RWPE2 (cell line): Measurements from ENCODE around the gene SMYD3.

Source experiments
- ATAC-seq: fragments of 200-7000 bp; cut with Tn5 transposase; 3 replicates; pipeline ENCODE4 v1.9.1; 2021; ENCODE audit warnings: low read depth
- DNase-seq: peaks from one replicate; pipeline ENCODE4 v3.0.0-alpha.2; 2020; ENCODE audit warnings: low spot score
- H3K27ac ChIP-seq: fragments of 450-650 bp; 2 replicates; pipeline ENCODE4 v1.5.1; 2017; ENCODE audit warnings: mild to moderate bottlenecking; ENCODE audit not compliant: poor library complexity, severe bottlenecking
- H3K27me3 ChIP-seq: fragments of 250-450 bp; sonication (Bioruptor Pico); 2 replicates; pipeline ENCODE4 v1.5.1; 2021; ENCODE audit warnings: mild to moderate bottlenecking, moderate library complexity; ENCODE audit not compliant: insufficient read depth, poor library complexity, severe bottlenecking
- H3K36me3 ChIP-seq: fragments of 250-450 bp; sonication (Bioruptor Pico); 2 replicates; pipeline ENCODE4 v1.5.1; 2020; ENCODE audit warnings: low read depth, mild to moderate bottlenecking, moderate library complexity
- H3K4me1 ChIP-seq: fragments of 250-450 bp; sonication (Bioruptor Pico); 2 replicates; pipeline ENCODE4 v1.5.1; 2021; ENCODE audit warnings: mild to moderate bottlenecking, moderate library complexity; ENCODE audit not compliant: insufficient read depth, poor library complexity, severe bottlenecking
- H3K4me3 ChIP-seq: fragments of 250-450 bp; sonication (Bioruptor Pico); 2 replicates; pipeline ENCODE4 v1.5.1; 2021; ENCODE audit warnings: mild to moderate bottlenecking, moderate library complexity; ENCODE audit not compliant: severe bottlenecking
- H3K9me3 ChIP-seq: fragments of 250-450 bp; sonication (Bioruptor Pico); 2 replicates; pipeline ENCODE4 v1.5.1; 2021; ENCODE audit warnings: mild to moderate bottlenecking, moderate library complexity; ENCODE audit not compliant: severe bottlenecking
- CTCF ChIP-seq: fragments of 450-650 bp; IDR thresholded peaks from one replicate; pipeline ENCODE4 v1.5.1; 2017; ENCODE audit warnings: mild to moderate bottlenecking, moderate library complexity; ENCODE audit not compliant: poor library complexity, severe bottlenecking

The SMYD3 gene

GRCh38 chr1:245853291-245853690 lies 653.8 kb downstream of the SMYD3 start:
- no peaks in the 10 kb centered on the region for H3K27me3 ChIP-seq
- H3K4me1 ChIP-seq: no peaks in the 10 kb centered on the region
- H3K4me3 ChIP-seq: no peak overlapping the region
- TF ChIP-seq CTCF: no peak
- H3K36me3 ChIP-seq: no peaks in the 10 kb centered on the region
- no peaks in the 10 kb centered on the region for H3K9me3 ChIP-seq
- H3K27ac ChIP-seq: no peak overlapping the region
- ATAC-seq (no peak), DNase-seq (no peak)

- H3K36me3 ChIP-seq: no peaks in the 10 kb centered on the region
- no peak overlapping the region for H3K27ac ChIP-seq
- H3K4me3 ChIP-seq: no peak overlapping the region
- no peak for TF ChIP-seq CTCF
- no peak for ATAC-seq
- no peaks in the 10 kb centered on the region for H3K9me3 ChIP-seq
- H3K4me1 ChIP-seq: no peaks in the 10 kb centered on the region
- no peak for DNase-seq
- no peaks in the 10 kb centered on the region for H3K27me3 ChIP-seq
Observed at GRCh38 chr1:245843101-245843500, 664.0 kb downstream of the SMYD3 start.

GRCh38 chr1:245842106-245842505 lies 665.0 kb downstream of the SMYD3 start:
- no peak overlapping the region for H3K4me3 ChIP-seq
- no peak for TF ChIP-seq CTCF
- no peaks in the 10 kb centered on the region for H3K36me3 ChIP-seq
- DNase-seq (no peak), ATAC-seq (no peak)
- no peaks in the 10 kb centered on the region for H3K4me1 ChIP-seq
- H3K27ac ChIP-seq: no peak overlapping the region
- H3K9me3 ChIP-seq: no peaks in the 10 kb centered on the region
- H3K27me3 ChIP-seq: no peaks in the 10 kb centered on the region

- DNase-seq (no peak), ATAC-seq (no peak)
- Histone ChIP-seq H3K36me3 (no peaks in the 10 kb centered on the region), H3K4me1 (no peaks in the 10 kb centered on the region), H3K27me3 (no peaks in the 10 kb centered on the region), H3K4me3 (no peak overlapping the region), H3K27ac (no peak overlapping the region), H3K9me3 (no peaks in the 10 kb centered on the region)
- no peak for TF ChIP-seq CTCF
Observed at GRCh38 chr1:245840971-245841370, 666.1 kb downstream of the SMYD3 start.

GRCh38 chr1:245837718-245838117 lies 669.4 kb downstream of the SMYD3 start:
- Histone ChIP-seq H3K4me3 (no peak overlapping the region), H3K27me3 (no peaks in the 10 kb centered on the region), H3K4me1 (no peaks in the 10 kb centered on the region), H3K36me3 (no peaks in the 10 kb centered on the region), H3K9me3 (no peaks in the 10 kb centered on the region), H3K27ac (no peak overlapping the region)
- ATAC-seq: 0 out of 3 replicates have a peak, but pooled peaks have one; percentile 33
- DNase-seq: no peak
- no peak for TF ChIP-seq CTCF
